ENCODE measurements around the gene ST6GALNAC4. TPM values are rescaled to one million over a fixed set of nuclear protein-coding genes. Genes with fewer than 3 reads are reported as not detected.
A peak's percentile ranks its signal among the peaks of the same experiment; 100 is the strongest.

Gene ST6GALNAC4
- total RNA-seq, 1 experiment from 2014 or later = 15.4 TPM

DNA sequence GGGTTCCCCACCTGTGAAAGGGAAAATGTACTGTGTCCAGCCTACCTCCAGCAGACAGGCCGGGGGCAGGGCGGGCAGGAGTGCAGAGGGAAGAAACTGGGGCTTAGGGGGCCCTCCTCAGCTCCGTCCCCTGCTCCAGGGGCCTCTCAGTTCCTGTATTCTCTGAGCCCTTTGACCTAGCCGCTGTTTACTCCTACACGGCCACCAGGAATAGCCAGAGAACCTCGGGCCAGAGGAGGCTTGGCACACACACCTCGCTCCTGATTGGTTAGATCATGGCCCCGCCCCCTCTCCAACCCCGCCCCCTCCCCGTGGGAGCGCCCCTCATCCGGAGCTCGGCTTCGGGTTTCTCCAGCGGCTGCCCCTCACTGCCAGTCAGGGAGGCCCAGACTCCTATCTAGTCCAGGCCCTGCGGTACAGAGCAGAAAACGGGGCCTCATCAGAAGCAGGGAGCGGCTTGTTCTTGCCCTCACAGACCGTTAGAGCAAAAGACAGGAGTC is 19.6 kb downstream of the ST6GALNAC4 start:
- Histone ChIP-seq H3K9ac (ENCODE audit: extremely low read depth, insufficient read length, low read length) (no peak overlapping the region), H3K56ac (ENCODE audit: insufficient read length, low read depth, low read length) (no peak overlapping the region), H4K8ac (replicated peaks; ENCODE audit: insufficient read length, low read depth, low read length) (no peak overlapping the region), H4K20me1 (ENCODE audit: control insufficient read depth, insufficient read depth, insufficient read length) (no peaks in the 10 kb centered on the region), H3K4ac (ENCODE audit: low read depth, low read length) (no peak overlapping the region), H2BK12ac (ENCODE audit: insufficient read length, low read depth, low read length) (no peak overlapping the region), H3K9me3 (ENCODE audit: control insufficient read depth, low read depth, low read length) (no peaks in the 10 kb centered on the region), H3T11ph (ENCODE audit: low read length) (no peak overlapping the region), H3K79me2 (ENCODE audit: insufficient read depth, low read length) (no peaks in the 10 kb centered on the region), H3K23me2 (ENCODE audit: insufficient read length, low read depth, low read length, poor library complexity, severe bottlenecking) (peaks cover 4% of the 10 kb centered on the region), H2AFZ (ENCODE audit: low read length) (no peak overlapping the region), H2BK5ac (ENCODE audit: insufficient read length, low read length) (no peak overlapping the region), H3K23ac (ENCODE audit: insufficient read length, low read depth, low read length) (no peak overlapping the region), H2AK5ac (ENCODE audit: insufficient read length, low read length) (no peak overlapping the region), H2BK20ac (ENCODE audit: low read depth, low read length, poor library complexity, severe bottlenecking) (no peak overlapping the region), H3K79me1 (ENCODE audit: insufficient read depth, low read depth, low read length, poor library complexity, severe bottlenecking) (no peaks in the 10 kb centered on the region), H4K5ac (ENCODE audit: insufficient read length, low read depth, low read length) (no peak overlapping the region), H3K4me2 (ENCODE audit: insufficient read depth, insufficient read length, low read length) (no peak overlapping the region), H3K4me1 (ENCODE audit: insufficient read depth, low read length) (peaks cover 3% of the 10 kb centered on the region; the same call in 1 of the 2 replicates), H2BK120ac (ENCODE audit: low read depth, low read length, poor library complexity, severe bottlenecking) (no peak overlapping the region), H3K27ac (ENCODE audit: insufficient read length, low read depth, low read length) (no peak overlapping the region), H3K14ac (ENCODE audit: insufficient read depth, low read length) (no peak overlapping the region; the same call in 1 of the 2 replicates), H2BK15ac (ENCODE audit: low read depth, low read length) (no peak overlapping the region), H4K91ac (ENCODE audit: insufficient read length, low read depth, low read length) (no peak overlapping the region), H3K18ac (ENCODE audit: insufficient read length, low read depth, low read length) (no peak overlapping the region), H3K27me3 (ENCODE audit: insufficient read depth, low read length) (no peaks in the 10 kb centered on the region)
- DNase-seq = peak; percentile 96
- Mint-ChIP-seq H3K36me3 (ENCODE audit: insufficient read depth in 1 of 3, low read depth in 3 of 3) (peaks cover 38 to 46% (median 42%) of the 10 kb centered on the region in 3 experiments), H3K27ac (peak overlapping the region in 2 of 3 experiments; percentile 55 to 90; a peak in 2 of 7 replicates), H3K4me1 (peaks cover 10 to 27% of the 10 kb centered on the region in 2 experiments), H3K27me3 (ENCODE audit: low read depth) (no peaks in the 10 kb centered on the region), H3K4me3 (peak overlapping the region; percentile 24 to 63; a peak in 2 of 5 replicates), H3K9me3 (peaks cover 9% of the 10 kb centered on the region in 2 experiments; a peak in 3 of 5 replicates)
- WGBS (ENCODE audit: extremely low coverage, insufficient read length, low lambda C conversion rate) = no CpG with 5 or more reads among the region's 19 CpGs
- TF ChIP-seq, protein P1, sequence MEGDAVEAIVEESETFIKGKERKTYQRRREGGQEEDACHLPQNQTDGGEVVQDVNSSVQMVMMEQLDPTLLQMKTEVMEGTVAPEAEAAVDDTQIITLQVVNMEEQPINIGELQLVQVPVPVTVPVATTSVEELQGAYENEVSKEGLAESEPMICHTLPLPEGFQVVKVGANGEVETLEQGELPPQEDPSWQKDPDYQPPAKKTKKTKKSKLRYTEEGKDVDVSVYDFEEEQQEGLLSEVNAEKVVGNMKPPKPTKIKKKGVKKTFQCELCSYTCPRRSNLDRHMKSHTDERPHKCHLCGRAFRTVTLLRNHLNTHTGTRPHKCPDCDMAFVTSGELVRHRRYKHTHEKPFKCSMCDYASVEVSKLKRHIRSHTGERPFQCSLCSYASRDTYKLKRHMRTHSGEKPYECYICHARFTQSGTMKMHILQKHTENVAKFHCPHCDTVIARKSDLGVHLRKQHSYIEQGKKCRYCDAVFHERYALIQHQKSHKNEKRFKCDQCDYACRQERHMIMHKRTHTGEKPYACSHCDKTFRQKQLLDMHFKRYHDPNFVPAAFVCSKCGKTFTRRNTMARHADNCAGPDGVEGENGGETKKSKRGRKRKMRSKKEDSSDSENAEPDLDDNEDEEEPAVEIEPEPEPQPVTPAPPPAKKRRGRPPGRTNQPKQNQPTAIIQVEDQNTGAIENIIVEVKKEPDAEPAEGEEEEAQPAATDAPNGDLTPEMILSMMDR (conservative IDR thresholded peaks at IDR 0.05) = no peak

Data from H9 (cell line).